Mesothelial cell of epicardium (in vitro differentiated cells): ENCODE data around the gene REPS1. TPM values are rescaled to one million over a fixed set of nuclear protein-coding genes. Genes with fewer than 3 reads are reported as not detected.

Experiments used
- DNase-seq, 2 experiments: peaks; one replicate each; pipeline ENCODE4 v3.0.0; 2021; ENCODE audit warnings: low spot score in 2 of 2; ENCODE audit not compliant: unreplicated experiment in 2 of 2
- H3K27ac Mint-ChIP-seq: 2 replicates; pipeline ENCODE4 v1.8.0; 2021; ENCODE audit warnings: mixed read lengths
- H3K27me3 Mint-ChIP-seq: 2 replicates; pipeline ENCODE4 v1.8.0; 2021; ENCODE audit warnings: low read depth, mixed read lengths
- H3K36me3 Mint-ChIP-seq: 2 replicates; pipeline ENCODE4 v1.8.0; 2021; ENCODE audit warnings: mixed read lengths
- H3K4me1 Mint-ChIP-seq: 2 replicates; pipeline ENCODE4 v1.8.0; 2021; ENCODE audit warnings: mixed read lengths
- H3K4me3 Mint-ChIP-seq: 2 replicates; pipeline ENCODE4 v1.8.0; 2021; ENCODE audit warnings: mild to moderate bottlenecking, moderate library complexity, mixed read lengths
- H3K9me3 Mint-ChIP-seq: 2 replicates; pipeline ENCODE4 v1.8.0; 2021; ENCODE audit warnings: mixed read lengths
- total RNA-seq: library from RNA; stranded (reverse); gene quantifications from 3 replicates; pipeline ENCODE4 v1.2.1, GENCODE V29; 2021
- TF ChIP-seq, protein P1 (sequence below): fragments of 200-600 bp; sonication (generic); IDR thresholded peaks from one replicate; pipeline ENCODE4 v1.5.0; 2021; ENCODE audit warnings: antibody characterized with exemption; ENCODE audit not compliant: unreplicated experiment

The REPS1 gene
- total RNA-seq, 1 donor from 2014 or later = 95.4 TPM

DNA sequence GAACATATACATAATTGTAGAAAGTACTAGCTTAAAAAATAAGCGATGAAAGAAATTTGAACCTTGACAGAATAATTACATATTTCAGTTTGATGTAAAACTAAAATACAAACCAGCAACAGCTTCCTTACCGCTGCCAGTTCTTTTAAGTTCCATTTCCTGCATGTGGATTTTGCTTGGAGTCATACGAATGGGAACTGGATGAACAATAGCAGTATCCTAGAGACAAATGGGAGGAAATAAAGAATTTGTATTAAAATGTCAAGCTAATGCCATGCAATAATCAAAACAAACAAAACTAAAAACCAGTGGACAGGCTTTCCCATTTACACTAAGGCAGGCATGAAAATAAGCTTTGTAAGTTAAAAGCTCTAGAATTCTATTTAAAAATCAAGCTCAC lies 67.1 kb downstream of the REPS1 start:
- no peak overlapping the region for H3K27ac Mint-ChIP-seq

DNA sequence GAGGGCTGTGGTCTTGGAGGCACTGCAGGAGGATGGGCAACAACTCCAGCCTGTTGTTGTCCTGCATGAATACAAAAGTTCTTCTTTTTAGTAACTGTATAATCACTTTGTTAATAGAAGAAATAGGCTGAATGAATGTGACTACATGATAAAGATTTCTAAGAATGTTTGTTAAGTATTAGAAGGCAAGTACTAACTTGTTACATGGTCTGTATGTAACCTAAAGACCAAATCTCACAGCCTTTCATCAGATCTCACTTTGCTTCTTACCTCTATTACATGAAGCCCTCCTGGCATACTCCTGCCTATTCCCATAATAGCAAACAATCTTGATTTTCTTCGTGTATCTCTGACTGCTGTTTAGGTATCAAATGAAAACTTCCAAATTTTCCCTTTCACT lies 73.4 kb downstream of the REPS1 start:
- no peak overlapping the region for H3K4me3 Mint-ChIP-seq
- H3K36me3 Mint-ChIP-seq = peaks cover 46% of the 10 kb centered on the region
- no peaks in the 10 kb centered on the region for H3K9me3 Mint-ChIP-seq
- TF ChIP-seq, protein P1, sequence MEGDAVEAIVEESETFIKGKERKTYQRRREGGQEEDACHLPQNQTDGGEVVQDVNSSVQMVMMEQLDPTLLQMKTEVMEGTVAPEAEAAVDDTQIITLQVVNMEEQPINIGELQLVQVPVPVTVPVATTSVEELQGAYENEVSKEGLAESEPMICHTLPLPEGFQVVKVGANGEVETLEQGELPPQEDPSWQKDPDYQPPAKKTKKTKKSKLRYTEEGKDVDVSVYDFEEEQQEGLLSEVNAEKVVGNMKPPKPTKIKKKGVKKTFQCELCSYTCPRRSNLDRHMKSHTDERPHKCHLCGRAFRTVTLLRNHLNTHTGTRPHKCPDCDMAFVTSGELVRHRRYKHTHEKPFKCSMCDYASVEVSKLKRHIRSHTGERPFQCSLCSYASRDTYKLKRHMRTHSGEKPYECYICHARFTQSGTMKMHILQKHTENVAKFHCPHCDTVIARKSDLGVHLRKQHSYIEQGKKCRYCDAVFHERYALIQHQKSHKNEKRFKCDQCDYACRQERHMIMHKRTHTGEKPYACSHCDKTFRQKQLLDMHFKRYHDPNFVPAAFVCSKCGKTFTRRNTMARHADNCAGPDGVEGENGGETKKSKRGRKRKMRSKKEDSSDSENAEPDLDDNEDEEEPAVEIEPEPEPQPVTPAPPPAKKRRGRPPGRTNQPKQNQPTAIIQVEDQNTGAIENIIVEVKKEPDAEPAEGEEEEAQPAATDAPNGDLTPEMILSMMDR = no peak
- no peak for DNase-seq
- H3K27me3 Mint-ChIP-seq = no peaks in the 10 kb centered on the region
- no peak overlapping the region for H3K27ac Mint-ChIP-seq
- peaks cover 2% of the 10 kb centered on the region for H3K4me1 Mint-ChIP-seq

More for the DNA sequence above, 67.1 kb downstream of the REPS1 start:
- Mint-ChIP-seq H3K9me3 (no peaks in the 10 kb centered on the region), H3K4me3 (no peak overlapping the region), H3K27me3 (no peaks in the 10 kb centered on the region), H3K4me1 (peaks cover 12% of the 10 kb centered on the region), H3K36me3 (peaks cover 13% of the 10 kb centered on the region)
- TF ChIP-seq, protein P1 = no peak
- no peak for DNase-seq

DNA sequence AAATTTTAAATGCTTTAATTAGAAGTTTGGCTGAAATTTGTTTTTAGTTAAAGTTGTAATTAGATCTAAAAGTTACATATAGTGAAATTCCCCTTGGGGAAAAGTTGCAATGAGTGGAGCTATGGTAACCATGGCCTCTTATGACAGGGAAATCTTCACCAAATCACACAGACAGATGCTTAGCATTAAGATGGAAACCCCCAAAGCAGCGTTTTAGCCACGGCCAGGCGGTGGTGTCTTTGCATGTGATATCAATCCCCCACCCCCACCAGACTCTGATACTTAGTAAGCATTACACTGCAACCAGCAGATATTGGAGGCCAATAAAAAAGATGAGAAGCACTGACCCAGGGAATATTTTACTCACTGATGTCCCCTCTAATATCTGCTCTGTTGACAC lies 75.7 kb downstream of the REPS1 start:
- DNase-seq = no peak
- H3K36me3 Mint-ChIP-seq = peaks cover 56% of the 10 kb centered on the region
- H3K4me3 Mint-ChIP-seq = no peak overlapping the region
- peaks cover 1% of the 10 kb centered on the region for H3K4me1 Mint-ChIP-seq
- no peaks in the 10 kb centered on the region for H3K9me3 Mint-ChIP-seq
- no peak overlapping the region for H3K27ac Mint-ChIP-seq
- TF ChIP-seq, protein P1 = no peak
- H3K27me3 Mint-ChIP-seq = no peaks in the 10 kb centered on the region

DNA sequence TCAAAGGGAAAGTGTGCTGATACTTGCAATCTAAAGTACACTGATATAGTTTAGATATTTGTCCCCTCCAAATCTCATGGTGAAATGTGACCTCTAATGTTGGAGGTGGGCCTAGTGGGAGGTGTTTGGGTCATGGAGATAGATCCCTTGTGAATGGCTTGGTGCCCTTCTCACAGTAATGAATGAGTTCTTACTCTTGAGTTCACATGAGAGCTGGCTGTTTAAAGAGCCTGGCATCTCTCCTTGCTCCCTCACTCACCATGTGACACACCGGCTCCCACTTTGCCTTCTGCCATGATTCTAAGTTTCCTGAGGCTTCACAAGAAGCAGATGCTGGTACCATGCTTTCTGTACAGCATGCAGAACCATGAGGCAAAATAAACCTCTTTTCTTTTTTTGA lies 78.1 kb downstream of the REPS1 start:
- no peak for DNase-seq
- no peak overlapping the region for H3K4me3 Mint-ChIP-seq
- H3K27me3 Mint-ChIP-seq = no peaks in the 10 kb centered on the region
- peaks cover 66% of the 10 kb centered on the region for H3K36me3 Mint-ChIP-seq
- H3K4me1 Mint-ChIP-seq = peaks cover 1% of the 10 kb centered on the region
- TF ChIP-seq, protein P1 = no peak
- no peak overlapping the region for H3K27ac Mint-ChIP-seq
- H3K9me3 Mint-ChIP-seq = no peaks in the 10 kb centered on the region

DNA sequence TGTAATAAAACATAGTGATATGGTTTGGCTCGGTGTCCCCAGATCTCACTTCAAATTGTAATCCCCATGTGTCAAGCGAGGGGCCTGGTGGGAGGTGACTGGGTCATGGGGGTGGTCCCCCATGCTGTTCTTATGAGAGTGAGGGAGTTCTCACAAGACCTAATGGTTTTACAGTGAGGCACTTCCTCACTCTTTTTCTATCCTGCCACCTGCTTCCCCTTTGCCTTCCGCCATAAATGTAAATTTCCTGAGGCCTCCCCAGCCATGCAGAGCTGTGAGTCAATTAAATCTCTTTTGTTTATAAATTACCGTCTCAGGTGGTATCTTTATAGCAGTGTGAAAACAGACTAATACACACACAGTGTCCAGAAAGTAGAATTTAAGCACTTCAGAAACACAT lies 78.5 kb downstream of the REPS1 start:
- Mint-ChIP-seq H3K9me3 (no peaks in the 10 kb centered on the region), H3K4me1 (peaks cover 1% of the 10 kb centered on the region), H3K27ac (no peak overlapping the region), H3K27me3 (no peaks in the 10 kb centered on the region), H3K36me3 (peaks cover 66% of the 10 kb centered on the region), H3K4me3 (no peak overlapping the region)
- TF ChIP-seq, protein P1 = no peak
- no peak for DNase-seq

- Mint-ChIP-seq H3K36me3 (peaks cover 49% of the 10 kb centered on the region), H3K27ac (no peak overlapping the region)
These were observed 80.9 kb downstream of the REPS1 start for GRCh38 chr6:138907167-138907566.

More at GRCh38 chr6:138907167-138907566, 80.9 kb downstream of the REPS1 start:
- Mint-ChIP-seq H3K4me3 (no peak overlapping the region), H3K9me3 (no peaks in the 10 kb centered on the region), H3K27me3 (no peaks in the 10 kb centered on the region), H3K4me1 (peaks cover 1% of the 10 kb centered on the region)
- DNase-seq = no peak
- TF ChIP-seq, protein P1 = no peak
